DMS79 (cell line): ENCODE measurements around the gene DGKG.

Experiments used
- DNase-seq: peaks from one replicate; lab custom pipeline; 2025; lab: John Stamatoyannopoulos, UW

DGKG gene

GRCh38 chr3:186361762-186362536, at the start of gene DGKG:
Gene DGKG, minus strand, starts transcription at chr3:186362234. Its CDS starts 41,775 bp downstream, at chr3:186320459.
- no peak for DNase-seq

GRCh38 chr3:186411089-186411488, 49.1 kb upstream of the DGKG start:
- no peak for DNase-seq

GRCh38 chr3:186406669-186407635, 44.9 kb upstream of the DGKG start:
- DNase-seq: no peak

GRCh38 chr3:186401556-186401955, 39.5 kb upstream of the DGKG start:
- DNase-seq: no peak

- no peak for DNase-seq
Observed at GRCh38 chr3:186400662-186401061, 38.6 kb upstream of the DGKG start.

GRCh38 chr3:186400026-186400425, 38.0 kb upstream of the DGKG start:
- no peak for DNase-seq

GRCh38 chr3:186394566-186395217, 32.7 kb upstream of the DGKG start:
- DNase-seq: no peak

GRCh38 chr3:186386883-186387560, 25.0 kb upstream of the DGKG start:
- DNase-seq: no peak

- DNase-seq: no peak
Observed at GRCh38 chr3:186385856-186386602, 24.0 kb upstream of the DGKG start.

- DNase-seq: no peak
Observed at GRCh38 chr3:186383026-186383993, 21.3 kb upstream of the DGKG start.

- DNase-seq: no peak
Observed at GRCh38 chr3:186382217-186382885, 20.3 kb upstream of the DGKG start.

- no peak for DNase-seq
Observed at GRCh38 chr3:186381424-186382216, 19.6 kb upstream of the DGKG start.

- DNase-seq: no peak
Observed at GRCh38 chr3:186380622-186381380, 18.8 kb upstream of the DGKG start.

GRCh38 chr3:186375443-186375842, 13.4 kb upstream of the DGKG start:
- no peak for DNase-seq

GRCh38 chr3:186374376-186374775, 12.3 kb upstream of the DGKG start:
- no peak for DNase-seq

GRCh38 chr3:186369217-186369616, 7.2 kb upstream of the DGKG start:
- DNase-seq: no peak

GRCh38 chr3:186368717-186369116, 6.7 kb upstream of the DGKG start:
- no peak for DNase-seq

GRCh38 chr3:186368176-186368575, 6.1 kb upstream of the DGKG start:
- DNase-seq: no peak
